Prostate gland (tissue), 2 donors: Measurements from ENCODE around the gene CEP135.

Experiments
- CTCF ChIP-seq, 4 experiments: fragments of 200-600 bp in 2 of 4; fragments of 450-650 bp in 2 of 4; sonication (generic) in 2 of 4; IDR thresholded peaks; 1 replicate in 3 of 4; 2 replicates in 1 of 4; pipeline ENCODE4 v1.5.1; 2016 to 2019; ENCODE audit warnings: antibody characterized with exemption in 4 of 4, mild to moderate bottlenecking in 2 of 4, moderate library complexity in 2 of 4
- POLR2A ChIP-seq: fragments of 450-650 bp; IDR thresholded peaks from one replicate; pipeline ENCODE4 v1.6.1; 2016; ENCODE audit warnings: antibody characterized with exemption, mild to moderate bottlenecking

GRCh38 chr4:55959655-55960054, 10.9 kb downstream of the CEP135 start:
- no peak for TF ChIP-seq CTCF (IDR thresholded peaks at IDR 0.05)
- TF ChIP-seq POLR2A: no peak
